ENCODE results near the gene PHF13.

PHF13 gene

DNA sequence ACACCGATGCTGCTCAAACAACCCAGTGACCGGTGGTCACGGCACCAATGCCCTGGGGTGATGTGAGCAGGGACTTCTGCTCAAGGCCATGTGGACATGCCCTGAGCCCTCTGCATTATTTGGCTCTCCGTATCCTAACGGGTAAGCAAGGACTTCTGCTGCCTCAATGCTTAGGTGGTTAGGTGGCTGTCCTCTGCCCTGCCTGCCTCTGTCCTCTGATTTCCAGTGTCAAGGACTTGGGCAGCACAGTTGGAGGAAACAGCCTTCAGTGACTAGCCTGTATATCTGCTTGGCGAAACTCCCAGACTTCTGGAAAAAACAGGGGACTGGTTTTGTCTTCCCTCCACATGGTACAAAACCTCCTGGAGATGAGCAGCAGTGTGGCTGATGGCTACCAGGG, 53.6 kb downstream of the PHF13 start:
- DNase-seq, result no peak

DNA sequence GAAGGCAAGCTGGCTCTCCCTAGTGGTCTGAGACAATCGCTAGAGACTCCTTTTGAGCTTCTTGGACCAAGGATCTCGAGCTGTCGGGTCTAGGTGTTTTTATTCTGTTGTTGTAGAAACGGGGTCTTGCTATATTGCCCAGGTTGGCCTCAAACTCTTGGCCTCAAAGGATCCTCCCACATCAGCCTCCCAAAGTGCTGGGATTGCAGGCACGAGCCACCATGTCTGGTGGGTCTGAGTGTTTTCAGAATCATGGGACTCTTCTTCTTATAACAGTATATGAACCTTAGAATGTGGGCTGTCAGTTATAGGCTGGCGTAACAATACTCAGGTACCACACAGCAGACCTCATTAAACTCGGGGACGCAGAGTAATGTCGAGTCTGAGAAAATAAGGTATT, 55.0 kb downstream of the PHF13 start:
- no peak for DNase-seq

DNA sequence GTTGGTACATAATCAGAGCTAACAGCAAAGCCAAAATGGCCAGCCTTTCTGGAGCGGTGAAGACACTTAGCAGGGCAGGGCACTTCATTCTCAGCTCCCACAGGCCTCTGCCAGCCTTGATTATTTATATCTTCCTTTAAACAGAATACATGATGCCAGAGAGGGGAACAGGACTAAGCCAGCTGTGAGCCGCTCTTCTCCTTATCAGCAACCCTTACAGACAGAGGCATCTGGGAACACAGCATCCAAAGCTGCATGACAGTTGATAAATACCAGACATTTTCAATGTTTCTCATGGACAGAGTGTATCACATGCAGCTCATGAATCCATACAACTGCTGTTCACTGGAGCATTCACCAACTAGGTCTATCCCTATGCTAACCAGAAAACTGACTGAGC, 59.0 kb downstream of the PHF13 start:
- DNase-seq, result no peak

All from GDM1 (cell line).